Hippocampal formation (tissue), 2 donors: ENCODE measurements around the gene TPM3.
A peak's percentile ranks its signal among the peaks of the same experiment; 100 is the strongest.
"Not testable (repeated sequence)": the region's sequence is repeated elsewhere in the genome, so short reads cannot be mapped to it uniquely, and the experiment has no call there.

Experiments used
- DNase-seq, 2 donors: peaks; one replicate each; lab custom pipeline; 2025; lab: John Stamatoyannopoulos, UW

TPM3 gene

DNA sequence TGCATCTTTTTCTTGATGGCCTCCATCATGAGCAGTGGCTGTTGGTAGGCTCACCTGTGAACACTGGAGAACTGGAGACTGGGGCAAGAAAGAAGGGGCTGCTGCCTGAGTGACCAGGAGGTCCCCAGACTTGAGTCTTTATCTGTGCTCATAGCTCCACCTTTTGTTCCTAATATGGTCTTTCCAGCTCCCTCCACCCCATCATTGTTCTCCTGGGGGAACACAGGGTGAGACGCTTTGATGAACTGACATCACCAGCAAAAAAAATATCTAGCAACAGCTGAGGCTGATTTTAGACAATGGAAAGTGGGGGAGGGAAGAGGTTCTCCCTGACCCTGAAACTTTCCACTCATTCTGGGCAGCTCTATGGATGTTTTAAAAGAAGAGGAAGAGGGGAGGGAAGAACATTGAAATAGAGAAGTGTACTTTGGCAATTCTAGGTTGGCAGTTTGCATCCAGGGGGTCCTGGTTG lies at the start of gene TPM3:
Gene TPM3, minus strand, starts transcription at position 111 of the 472 bp plus-strand sequence. Its CDS starts 82 bp downstream, at position 29.
- DNase-seq = no peak

DNA sequence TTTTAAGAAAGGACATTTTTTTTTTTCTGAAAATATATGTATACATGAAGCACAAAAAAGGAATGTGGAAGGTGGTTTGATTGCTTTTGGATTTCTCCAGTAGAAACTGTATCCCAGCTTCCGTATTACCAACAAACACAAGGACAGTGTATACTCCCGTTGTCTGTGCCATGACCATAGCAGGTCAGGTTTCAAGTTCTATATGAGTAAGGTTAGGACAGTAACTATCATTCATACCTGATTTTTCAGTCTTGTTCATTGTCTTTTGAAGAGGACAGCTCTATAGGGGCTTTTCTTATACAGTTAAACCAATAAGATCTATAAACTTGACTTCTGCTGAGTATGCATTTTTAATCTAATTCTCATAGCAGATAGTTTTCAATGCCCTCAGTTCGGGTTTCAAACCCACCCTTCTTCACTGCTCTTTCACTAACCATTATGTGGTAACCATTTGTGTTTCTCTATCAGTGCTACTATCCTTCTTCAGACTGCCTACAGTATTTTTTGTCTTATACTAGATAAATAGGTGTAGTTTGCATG lies 48.5 kb upstream of the TPM3 start:
- no peak for DNase-seq

DNA sequence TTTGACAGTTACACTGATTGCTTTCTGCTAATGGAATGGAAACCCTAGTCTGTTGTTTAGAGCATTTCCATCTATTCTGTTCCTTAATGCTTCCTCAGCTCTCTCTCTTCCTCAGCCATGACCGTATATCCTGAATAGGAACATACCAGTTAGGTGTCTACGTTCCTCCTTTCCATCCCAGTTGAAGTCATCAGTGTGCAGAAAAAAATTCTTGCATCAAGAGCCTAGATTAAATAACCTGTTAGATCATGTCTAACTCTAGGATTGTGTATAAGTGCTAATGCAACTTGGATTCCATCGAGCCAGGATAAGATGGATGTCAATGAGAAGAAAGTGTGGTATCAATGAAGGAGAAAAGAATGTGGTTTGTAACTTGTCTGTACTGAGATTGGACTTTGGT lies 47.6 kb upstream of the TPM3 start:
- DNase-seq = no peak

DNA sequence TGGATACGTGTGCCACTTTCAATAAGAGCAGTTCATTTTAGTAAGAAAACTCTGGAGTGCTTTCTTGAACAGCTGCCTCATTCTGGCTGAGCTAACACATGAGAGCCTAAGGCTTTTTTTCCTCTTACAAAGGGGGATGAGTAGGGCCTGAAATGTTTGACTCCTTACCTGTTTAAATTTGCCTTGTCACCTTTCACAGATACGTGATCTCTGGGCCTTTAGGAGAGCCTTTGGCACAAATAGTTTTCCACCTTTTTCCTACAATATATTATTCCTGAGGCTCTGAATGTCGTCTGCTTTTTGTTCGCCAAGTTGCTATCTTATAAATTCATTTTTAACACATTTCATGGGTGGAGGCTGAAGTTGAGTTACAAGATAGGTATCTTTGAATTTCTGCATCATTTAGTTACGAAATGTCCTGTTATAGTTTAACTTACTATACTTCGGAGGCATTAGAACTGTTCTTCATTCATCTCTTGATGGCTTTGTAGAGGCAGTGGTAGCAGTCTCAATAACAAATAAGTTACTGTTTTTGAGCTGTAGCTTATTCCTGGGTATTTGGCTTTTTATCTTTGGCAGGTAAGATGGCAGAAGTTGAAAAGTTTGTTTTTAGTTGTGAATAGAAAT lies 46.1 kb upstream of the TPM3 start:
- DNase-seq = no peak

DNA sequence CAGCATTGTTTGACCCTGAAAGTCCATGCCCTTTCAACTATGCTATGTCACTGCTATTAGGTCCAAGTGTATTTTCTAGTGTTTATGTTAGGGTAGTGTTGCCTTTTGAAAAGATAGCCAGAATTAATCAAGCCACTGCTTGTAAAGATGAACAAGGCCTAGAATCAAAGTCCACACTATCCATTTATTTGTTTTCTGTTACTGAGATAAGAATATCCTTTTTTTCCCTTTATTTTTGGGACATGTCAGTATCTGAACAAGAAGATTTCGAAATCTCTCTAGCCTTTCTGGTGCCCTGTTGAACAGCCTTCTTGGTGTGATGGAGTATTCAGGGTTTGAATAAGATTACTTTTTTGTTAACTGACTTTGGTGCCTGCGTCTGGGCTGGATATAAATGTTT lies 45.5 kb upstream of the TPM3 start:
- no peak for DNase-seq

DNA sequence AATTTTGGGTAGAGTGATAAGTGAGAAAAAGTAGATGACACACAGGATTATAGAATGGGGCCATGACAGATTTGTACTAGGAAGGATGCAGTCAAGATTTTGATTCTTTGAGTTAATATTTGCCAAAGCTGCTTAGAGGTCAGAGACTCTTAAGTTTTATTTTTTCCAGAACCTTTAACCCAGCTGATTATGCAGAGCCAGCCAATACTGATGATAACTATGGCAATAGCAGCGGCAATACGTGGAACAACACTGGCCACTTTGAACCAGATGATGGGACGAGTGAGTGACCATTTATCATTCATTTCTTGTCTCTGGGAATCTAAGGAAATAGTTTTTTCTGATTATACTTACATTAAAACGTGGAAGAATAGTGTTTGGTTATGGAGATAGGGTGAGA lies 45.0 kb upstream of the TPM3 start:
- no peak for DNase-seq

DNA sequence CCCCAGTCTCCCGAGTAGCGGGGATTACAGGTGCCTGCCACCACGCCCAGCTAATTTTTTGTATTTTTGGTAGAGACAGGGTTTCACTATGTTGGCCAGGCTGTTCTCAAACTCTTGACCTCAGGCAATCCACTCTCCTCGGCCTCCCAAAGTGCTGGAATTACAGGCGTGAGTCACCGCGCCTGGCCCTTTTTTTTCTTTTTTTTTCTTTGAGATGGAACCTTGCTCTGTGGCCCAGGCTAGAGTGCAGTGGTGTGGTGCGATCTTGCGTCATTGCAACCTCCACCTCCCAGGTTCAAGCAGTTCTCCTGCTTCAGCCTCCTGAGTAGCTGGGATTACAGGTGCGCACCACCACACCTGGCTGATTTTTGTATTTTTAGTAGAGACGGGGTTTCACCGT lies 41.2 kb upstream of the TPM3 start:
- not testable (repeated sequence) for DNase-seq

DNA sequence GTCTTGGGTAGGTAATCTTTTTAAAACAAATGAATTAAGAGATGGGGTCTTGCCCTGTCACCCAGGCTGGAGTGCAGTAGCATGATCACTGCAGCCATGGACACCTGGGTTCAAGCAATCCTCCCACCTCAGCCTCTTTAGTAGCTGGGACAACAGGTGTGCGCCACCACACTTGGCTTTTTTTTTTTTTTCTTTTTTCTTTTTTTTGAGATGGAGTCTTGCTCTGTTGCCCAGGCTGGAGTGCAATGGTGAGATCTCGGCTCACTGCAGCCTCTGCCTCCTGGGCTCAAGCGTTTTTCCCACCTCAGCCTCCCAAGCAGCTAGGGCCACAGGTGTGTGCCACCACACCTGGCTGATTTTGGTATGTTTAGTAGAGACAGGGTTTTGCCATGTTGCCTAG lies 39.2 kb upstream of the TPM3 start:
- DNase-seq = not testable (repeated sequence)

DNA sequence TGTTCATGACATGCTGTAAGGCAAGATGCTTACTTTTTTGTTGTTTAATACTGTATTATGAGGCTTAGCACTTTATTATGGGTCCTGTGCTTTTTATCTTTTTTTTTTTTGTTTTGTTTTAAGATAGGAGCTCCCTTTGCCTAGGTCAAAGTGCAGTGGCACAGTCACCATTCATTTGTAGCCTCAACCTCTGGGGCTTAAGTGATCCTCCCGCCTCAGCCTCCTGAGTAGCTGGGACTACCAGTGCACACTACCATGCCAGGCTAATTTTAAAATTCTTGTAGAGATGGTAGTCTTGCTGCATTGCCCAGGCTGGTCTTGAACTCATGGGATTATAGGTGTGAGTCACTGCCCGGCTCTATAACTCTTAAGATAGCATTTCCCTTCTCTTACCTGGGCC lies 33.5 kb upstream of the TPM3 start:
- DNase-seq = no peak

DNA sequence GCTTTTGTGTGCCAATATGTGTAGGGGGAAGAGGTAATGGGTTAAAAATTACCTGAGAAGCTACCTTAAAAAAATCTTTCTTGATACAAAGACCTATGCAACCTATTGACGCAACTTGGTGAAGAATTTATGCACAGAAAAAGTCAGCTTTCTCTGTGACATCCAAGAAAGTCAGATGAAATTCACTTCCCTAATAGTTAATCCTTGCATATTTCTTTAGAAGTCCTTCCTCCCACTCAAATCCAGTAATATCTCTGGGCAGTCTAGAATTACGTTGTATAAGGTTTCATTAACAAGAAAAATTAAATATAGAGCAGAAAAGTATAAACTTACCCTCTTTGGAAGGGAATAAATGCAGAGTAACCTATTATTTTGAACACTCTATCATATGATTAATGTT lies 31.7 kb upstream of the TPM3 start:
- no peak for DNase-seq

DNA sequence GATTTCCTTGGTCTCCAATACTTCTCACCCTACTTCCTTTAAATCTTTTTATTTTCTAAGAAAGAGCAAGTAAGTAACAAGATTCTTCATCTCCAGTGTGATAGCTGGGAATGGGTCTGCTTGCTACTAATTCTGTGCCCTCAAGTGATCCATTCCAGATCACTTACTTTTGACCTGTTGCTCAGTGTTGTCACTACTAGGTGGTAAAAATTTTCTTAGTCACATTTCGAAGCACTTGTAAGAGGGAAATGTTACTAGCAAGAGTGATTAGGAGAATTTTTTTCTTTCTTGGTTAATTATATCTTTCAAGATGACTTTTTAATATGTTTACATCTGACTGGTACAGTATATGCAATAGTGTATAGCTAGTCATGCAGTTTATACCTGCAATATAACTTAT lies 31.0 kb upstream of the TPM3 start:
- no peak for DNase-seq

DNA sequence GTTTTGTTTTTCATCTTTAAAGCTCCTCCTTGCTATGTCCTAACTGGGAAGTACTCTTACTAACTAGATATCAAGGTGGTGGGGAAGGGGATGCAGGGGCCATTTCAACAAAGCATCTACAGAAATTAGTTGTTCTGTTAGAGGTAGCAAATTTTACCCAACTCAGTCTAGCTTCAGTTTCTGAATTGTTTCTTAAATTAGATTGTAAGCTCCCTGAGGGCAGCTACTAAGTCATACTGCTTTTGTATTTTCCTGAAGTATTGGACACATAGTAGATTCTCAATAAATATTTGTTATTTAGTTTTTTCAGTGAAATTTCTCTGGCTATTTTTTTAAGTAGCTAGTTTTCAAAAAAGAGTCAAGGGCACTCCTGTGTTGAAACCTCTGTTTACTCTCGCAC lies 30.6 kb upstream of the TPM3 start:
- no peak for DNase-seq

DNA sequence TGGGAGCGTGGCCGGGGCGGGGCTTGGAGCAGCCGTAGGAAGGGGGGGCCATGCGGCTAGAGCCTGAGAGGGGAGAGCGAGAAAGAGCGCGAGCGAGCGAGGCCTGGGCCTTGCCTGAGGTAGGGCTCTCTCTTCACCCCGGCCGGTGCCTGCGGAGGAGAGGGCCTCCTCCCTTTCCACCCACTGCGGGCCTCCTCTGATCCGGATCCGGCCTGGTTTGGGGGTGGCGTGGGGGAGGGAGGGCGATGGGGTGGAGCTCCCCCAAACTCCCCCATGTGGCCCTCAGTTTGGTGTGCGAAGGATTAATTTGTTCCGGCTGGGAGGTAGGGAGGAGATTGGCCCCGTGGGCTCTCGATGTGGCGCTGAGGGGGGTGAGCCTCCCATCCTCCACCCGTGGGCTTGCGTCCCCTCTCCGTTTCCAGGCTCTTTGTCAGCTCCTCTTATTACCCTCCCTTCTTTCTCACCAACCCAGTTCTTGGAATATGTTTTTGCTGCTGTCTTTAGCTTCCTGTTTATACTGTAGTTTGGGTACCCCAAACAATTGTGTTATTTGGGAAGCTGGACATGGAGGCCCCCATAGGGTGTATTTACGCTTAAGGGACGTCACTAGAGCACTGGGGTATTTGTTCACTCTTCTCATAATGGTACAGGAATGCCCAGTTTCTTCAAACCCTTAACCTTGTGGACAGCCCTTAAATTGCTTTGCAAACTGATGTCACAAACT lies 29.5 kb upstream of the TPM3 start:
- peak in 1 of 2 donors; percentile 31 for DNase-seq

DNA sequence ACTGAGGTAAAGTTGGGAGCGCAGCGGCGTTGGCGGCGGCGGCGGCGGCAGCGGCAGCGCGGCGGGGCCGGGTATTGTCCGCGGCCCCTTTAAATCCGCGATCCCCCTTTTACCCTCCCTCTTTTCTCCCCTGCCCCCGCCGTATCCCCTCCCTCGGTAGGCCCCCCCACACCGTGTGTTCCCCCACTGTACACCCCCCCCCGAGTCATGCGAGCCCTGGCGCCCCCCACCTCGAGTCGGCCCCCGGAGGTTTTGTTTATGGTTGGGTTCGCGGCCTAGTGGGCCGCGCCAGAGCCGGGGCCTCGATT lies 29.0 kb upstream of the TPM3 start:
- DNase-seq = peak in 1 of 2 donors; percentile 63

DNA sequence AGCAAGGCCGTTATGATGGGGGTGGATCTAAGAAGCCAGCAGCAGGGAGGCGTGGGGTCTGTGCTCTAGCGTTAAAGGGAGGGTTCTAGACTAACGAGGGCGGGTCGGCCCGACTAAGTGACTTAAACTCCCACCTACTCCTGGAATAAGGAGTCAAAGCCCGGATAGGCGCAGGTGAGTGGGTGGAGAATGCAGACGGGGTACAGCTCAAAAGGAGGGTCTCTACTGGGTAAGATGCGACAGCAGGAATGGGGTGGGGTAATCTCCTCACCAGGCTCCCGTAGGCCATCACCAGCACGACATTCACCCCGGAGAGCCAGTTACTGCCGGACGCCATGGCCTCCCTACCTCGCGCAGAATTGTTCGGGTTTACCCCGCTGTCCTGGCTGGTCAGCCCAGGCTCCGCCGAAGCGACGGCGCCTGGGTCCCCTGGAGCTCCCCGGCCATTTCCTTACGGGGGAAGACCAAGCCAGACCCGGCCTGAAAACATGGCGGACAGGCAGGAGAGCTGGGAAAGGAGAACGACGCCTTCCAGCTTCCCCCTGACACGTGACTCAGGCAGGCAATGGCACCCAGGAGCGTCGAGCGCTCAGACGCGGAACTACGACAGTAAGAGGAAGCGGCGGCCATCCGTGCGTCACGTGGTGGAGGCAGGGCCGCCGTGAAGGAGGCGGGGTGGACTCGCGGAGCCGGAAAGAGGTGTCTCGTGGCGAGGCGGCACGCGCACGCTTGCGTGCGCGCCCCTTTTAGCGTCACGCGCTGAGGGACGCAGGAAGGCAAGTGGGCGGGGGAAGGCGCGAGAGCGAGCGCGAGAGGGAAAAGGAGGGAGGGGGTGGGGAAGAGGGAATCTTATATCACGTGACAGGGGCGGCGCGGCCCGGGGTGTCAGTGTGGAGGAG lies 28.4 kb upstream of the TPM3 start, which contains the start of gene UBAP2L:
Gene UBAP2L, plus strand, starts transcription at position 885 of the 899 bp plus-strand sequence. CDS start 4,169 bp downstream, outside the sequence.
- peak; percentile 98 to 99 for DNase-seq

DNA sequence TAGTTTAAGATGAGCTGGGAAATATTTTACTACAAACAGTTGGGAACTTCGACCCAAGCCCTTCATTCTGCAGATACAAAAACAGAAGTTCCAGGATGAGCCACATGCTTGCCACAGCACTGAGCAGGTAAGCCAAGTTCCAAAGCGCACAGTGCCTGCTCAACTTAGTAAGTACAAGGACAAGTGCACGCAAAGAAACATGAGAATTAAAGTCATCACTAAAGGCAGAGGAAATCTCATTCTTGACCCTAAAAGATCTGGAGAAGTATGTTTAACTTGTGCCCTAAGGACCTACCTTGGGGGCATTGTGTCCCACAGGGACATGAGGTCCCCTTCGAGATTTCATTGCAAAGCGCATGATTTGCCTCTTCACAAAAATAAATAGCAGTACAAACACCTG lies 27.6 kb upstream of the TPM3 start:
- no peak for DNase-seq

DNA sequence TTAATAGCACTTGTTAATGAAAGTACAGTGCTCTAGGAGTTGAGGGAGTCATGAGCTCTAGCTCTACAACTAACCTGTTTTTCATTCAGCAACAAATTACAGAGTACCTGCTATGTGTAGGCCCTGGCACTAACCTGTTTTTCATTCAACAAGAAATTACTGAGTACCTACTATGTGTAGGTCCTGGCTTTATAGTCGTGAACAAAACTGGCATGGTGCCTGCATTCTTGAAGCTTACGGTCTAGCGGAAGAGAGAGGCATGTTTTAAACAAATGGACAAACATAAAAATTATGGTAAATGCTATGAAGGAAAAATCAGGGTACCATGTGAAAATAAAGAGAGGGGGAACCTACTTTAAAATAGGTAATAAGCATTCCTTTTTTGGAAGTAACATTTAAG lies 26.6 kb upstream of the TPM3 start:
- DNase-seq = no peak

DNA sequence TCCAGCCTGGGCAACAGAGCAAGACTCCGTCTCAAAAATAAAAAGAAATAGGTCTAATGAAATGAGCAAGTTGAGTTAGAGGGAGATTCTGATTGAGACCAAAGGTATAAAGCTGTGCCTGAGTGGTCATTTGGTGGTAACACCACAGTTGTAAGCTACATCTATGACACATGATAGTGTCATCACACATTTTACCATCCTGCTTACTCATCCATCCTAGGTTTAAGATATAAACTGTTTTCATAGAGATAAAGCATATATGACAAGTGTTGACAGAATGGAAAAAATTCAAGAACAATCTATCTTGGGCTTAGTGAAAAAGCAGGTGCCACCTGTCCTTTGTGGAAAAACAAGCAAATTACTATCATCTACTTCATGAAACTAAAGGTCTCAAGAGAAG lies 21.4 kb upstream of the TPM3 start:
- no peak for DNase-seq

DNA sequence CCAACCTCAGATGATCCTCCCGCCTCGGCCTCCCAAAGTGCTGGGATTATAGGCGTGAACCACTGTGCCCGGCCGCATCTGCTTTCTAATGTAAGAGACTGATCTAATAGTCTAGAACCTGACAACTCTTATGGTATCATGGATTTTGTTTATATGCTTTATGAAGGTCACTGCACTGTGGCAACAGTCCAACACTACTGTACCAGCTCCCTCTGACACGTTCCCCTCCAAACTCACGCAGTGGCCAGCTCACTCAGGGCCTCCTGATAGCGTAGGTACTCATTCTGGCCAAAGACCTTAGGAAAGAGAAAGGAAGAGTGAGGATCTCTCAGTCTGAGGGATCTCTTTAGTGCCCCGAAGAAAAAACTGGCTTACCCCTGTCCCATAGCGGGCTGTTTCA lies 20.2 kb upstream of the TPM3 start:
- no peak for DNase-seq

DNA sequence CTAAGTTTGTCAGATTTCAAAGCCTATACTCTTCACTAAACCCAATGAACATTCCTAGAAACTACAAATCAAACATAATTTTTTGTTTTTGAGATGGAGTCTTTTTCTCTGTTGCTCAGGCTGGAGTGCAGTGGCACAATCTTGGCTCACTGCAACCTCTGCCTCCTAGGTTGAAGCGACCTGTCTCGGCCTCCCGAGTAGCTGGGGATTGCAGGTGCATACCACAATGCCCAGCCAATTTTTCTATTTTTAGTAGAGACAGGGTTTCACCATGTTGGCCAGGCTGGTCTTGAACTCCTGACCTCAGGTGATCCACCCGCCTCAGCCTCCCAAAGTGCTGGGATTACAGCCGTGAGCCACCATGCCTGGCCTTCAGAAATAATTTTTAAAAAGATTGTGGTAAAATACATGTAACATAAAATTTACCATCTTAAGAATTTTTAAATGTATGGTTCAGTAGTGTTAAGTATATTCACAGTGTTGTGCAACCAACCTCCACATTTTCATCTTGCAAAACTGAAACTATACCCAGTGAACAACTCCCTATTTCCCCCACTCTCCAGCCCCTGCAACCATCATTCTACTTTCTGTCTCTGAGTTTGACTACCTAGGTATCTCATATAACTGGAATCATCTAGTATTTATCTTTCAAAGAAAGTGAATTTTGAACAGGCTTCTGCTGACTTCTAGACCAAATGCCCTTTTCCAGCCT lies 16.9 kb upstream of the TPM3 start:
- no peak for DNase-seq

DNA sequence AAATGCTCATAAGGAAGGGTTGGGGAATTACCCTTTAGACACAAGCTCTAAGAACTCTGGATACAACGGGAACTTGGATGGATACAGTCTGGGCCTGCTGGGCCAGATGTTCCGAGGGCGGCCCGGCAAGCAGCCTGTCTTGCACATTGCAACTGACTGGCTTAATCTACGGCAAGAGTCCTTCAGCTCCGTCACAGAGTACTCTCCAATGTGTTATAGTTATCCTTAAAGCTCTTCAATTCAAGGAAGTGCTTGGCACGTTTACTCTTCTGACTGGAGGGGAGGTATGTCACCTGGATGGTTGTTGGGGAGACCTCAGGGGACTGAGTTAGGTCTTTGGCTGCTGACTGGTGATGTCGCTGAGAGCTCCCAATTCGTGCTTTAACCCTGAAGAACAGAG lies 15.4 kb upstream of the TPM3 start:
- no peak for DNase-seq

DNA sequence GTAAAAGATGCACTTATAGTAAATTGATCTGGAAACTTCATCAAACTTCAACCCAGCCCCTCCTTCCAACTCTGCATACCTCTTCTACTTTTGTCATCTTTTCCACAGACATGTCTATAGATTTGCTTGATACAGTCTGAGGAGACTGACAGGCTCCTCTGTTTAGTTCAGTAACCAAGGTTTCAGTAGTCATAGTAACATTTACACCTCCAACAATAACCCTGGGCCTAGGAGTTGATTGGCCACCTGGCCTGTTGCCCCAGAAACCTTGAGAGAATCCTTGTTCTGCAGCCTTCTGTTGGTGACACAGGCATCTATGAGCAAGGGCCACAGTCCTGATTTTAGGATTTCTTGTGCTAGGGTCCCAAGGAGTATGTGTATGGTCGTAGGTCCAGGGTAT lies 14.3 kb upstream of the TPM3 start, which contains the start of gene CFAP141:
Gene CFAP141, minus strand, starts transcription at position 138 of the 400 bp plus-strand sequence. Its CDS starts 26 bp downstream, at position 112.
- DNase-seq = no peak
